GM21528 (cell line): ENCODE data around the gene DGAT2.
A peak's percentile ranks its signal among the peaks of the same experiment; 100 is the strongest.

Experiments
- ATAC-seq: cut with Tn5 transposase; IDR thresholded peaks from one replicate; pipeline ENCODE4 v1.9.1; 2021; ENCODE audit warnings: mild to moderate bottlenecking, moderate library complexity; ENCODE audit not compliant: unreplicated experiment, low FRiP score

DGAT2 gene

GRCh38 chr11:75820645-75821044 is 52.1 kb downstream of the DGAT2 start:
- ATAC-seq, result no peak

- ATAC-seq, result no peak
These were observed 52.6 kb downstream of the DGAT2 start for GRCh38 chr11:75821202-75821601.

GRCh38 chr11:75822541-75822940 is 54.0 kb downstream of the DGAT2 start:
- ATAC-seq, result no peak

GRCh38 chr11:75823415-75823814 is 54.8 kb downstream of the DGAT2 start:
- ATAC-seq, result no peak

- ATAC-seq, result peak; percentile 11
These were observed 55.4 kb downstream of the DGAT2 start for GRCh38 chr11:75823946-75824345.

- no peak for ATAC-seq
These were observed 58.1 kb downstream of the DGAT2 start for GRCh38 chr11:75826461-75827230.

GRCh38 chr11:75827562-75827961 is 59.0 kb downstream of the DGAT2 start:
- ATAC-seq, result no peak

- ATAC-seq, result no peak
These were observed 63.4 kb downstream of the DGAT2 start for GRCh38 chr11:75831915-75832502.

- no peak for ATAC-seq
These were observed 66.2 kb downstream of the DGAT2 start for GRCh38 chr11:75834728-75835127.

- no peak for ATAC-seq
These were observed 67.8 kb downstream of the DGAT2 start for GRCh38 chr11:75836417-75836816.

GRCh38 chr11:75839851-75840250 is 71.3 kb downstream of the DGAT2 start:
- ATAC-seq, result no peak

GRCh38 chr11:75840522-75840921 is 71.9 kb downstream of the DGAT2 start:
- no peak for ATAC-seq

GRCh38 chr11:75841739-75842138 is 73.2 kb downstream of the DGAT2 start:
- ATAC-seq, result no peak

- no peak for ATAC-seq
These were observed 76.7 kb downstream of the DGAT2 start for GRCh38 chr11:75845324-75845723.

- no peak for ATAC-seq
These were observed 81.3 kb downstream of the DGAT2 start for GRCh38 chr11:75849894-75850293.

- ATAC-seq, result no peak
These were observed 82.2 kb downstream of the DGAT2 start for GRCh38 chr11:75850787-75851186.
